ENCODE measurements around the gene PHF20.
"Not testable (repeated sequence)": the region's sequence is repeated elsewhere in the genome, so short reads cannot be mapped to it uniquely, and the experiment has no call there.

Gene PHF20

DNA sequence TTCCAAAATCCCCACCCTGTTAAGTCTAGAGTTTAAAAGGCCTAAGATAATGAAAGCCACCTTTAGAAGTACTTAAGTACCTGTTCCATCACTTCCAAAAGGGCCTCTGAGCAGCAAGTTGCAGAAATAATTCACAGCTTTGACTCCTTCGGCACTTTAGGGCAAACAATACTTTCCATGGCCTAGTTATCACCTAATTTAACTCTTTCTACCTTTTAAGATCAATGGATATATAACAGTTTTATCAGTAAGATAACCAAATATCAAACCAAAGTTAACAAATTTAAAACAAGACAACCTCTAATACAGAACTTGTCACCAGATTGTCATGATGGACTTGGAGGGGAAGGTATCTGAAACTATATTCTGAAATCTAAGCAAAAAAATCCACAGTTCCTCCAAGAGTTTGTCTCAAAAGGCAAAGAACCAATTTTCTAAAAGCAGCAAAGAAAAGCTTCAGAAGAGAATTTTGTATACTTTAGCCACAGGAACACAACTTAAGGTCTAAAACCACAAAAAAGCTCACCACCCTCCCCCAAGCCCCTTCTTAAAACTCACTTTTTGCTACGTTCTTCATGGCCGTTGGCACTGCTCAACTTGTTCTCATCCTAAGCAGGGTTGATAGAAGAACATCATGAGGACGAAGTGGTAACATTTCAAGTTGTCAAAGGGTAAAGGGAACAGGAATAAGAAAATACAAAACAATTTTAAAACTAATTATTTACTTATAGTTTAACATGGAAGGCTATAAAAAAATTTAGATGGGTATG is 33.2 kb upstream of the PHF20 start:
- H3K4me3 ChIP-seq: no peak overlapping the region

DNA sequence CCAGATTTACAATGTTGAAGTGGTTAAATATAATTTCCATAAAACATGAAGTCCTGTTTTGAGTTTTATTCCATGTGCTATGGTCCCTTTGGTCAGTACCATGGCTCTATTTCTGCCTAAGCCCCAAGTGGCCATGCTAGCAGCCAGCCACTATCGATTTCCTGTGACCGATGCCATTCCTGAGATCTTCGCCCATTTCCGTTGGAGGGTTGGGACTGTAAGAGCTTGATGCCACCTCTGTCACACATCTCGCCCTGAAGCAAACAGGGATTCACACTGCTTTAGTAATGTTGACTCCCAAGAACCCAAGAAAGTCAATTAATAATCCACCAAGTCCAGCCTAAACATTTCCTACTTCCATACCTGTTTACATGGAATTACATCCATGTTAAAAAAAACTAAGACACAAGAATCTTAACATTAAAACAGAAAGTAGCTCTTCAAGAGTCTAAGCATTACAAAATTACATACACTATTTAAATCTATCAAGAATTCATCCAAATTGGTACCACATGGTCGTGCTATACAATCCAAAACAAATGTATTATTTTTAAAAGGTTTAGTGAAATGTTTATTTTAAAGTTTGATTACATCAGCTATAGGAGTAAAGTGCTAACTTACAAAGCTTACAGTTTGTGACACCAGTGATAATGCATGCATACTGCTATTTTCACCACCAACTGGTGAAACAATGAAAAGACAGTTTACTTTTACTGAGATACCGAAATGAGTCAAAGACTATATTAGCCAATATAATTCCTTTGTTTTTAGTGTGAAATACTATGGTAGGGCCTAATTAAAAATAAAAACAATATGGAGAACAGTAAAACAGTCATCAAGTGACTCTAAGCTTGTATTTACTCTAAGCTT is 32.3 kb upstream of the PHF20 start:
- peak overlapping the region in 3 of 21 experiments; percentile 30 to 100 (median 100) for H3K27ac ChIP-seq
- H3K4me3 ChIP-seq: peak overlapping the region in 5 of 7 experiments; percentile 75 to 97 (median 85)

More for the DNA sequence above, 33.2 kb upstream of the PHF20 start:
- no peak overlapping the region for H3K27ac ChIP-seq

DNA sequence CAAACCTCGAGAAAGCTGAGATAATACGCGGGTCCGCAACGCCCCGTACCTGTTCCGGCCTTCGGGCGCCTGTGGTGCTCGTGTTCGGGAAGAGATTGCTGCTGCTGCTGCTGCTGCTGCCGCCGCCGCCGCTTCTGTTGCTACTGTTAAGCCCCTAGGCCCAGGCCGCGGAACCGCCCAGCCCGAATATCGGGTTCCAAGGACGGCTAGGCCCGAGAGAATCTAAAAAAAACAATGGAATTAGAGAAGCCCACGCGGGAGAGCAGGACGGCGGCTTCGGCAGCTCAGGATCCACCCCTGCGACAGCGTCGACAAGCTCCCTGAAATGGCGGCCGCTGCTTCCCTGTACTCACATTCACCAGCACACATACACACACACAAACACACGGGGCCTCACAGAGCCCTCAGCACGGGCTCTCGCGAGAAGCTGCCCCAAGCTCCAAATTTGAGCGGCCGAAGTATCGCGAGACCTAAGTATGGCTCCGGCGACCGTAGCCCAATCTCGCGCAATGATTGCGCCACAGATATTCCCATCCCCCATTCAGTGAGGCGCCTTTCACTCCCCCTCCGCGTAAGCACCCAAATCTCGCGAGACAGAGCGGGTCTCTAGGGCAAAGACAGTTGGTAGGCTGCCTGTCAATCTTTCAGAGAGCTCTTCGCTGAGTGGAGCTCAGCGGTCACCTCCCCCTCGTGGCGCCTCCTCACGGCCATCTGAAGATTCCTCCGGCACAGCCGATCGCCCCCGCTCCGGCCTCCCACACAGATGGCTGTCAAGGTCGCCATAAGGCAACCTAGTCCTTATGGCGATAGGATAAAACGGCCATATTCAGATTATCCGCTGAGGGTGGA is 29.7 kb upstream of the PHF20 start, which contains the start of gene RBM39:
Gene RBM39 (minus strand): TSS at position 369 of the 849 bp plus-strand sequence. CDS start 1,386 bp downstream, outside the sequence.
- Histone ChIP-seq H3K27ac (peak within 1 kb of the TSS; percentile 99 to 100 (median 100)), H3K4me3 (peak within 1 kb of the TSS; percentile 75 to 97 (median 87))

- Histone ChIP-seq H3K4me3 (peak overlapping the region; percentile 33 to 97 (median 85)), H3K27ac (peak overlapping the region; percentile 82 to 100 (median 98))
Observed at GRCh38 chr20:35742741-35743523, 28.9 kb upstream of the PHF20 start.

DNA sequence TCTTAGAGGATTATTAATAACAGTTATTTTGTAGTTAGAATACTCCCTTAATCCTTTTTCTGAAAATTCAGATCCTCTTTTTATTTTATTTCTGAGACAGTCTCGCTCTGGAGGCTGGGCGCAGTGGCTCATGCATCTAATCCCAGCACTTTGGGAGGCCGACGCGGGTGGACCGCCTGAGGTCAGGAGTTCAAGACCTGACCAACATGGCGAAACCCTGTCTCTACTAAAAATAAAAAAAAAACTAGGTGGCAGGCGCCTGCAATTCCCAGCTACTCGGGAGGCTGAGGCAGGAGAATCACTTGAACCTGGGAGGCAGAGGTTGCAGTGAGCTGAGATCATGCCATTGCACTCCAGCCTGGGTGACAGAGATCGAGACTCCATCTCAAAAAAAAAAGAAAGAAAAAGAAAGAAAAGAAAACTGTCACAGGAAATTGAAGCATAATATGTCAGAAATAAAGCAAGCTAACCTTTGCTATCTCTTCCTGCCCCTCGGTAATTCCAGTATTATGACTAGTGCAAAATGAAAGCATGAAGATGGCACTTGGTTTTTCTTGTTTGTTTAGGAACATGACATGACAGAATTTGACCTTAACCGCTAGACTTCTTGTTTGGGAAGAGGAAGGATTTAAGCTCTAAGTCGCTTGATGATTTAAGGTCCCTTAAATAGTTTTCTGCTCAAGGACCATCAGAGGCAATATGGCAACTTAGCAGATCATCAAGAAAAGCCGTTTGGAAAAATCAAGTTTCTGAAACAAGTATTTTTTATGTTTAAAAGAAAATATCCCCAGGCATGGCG is 27.9 kb upstream of the PHF20 start:
- H3K27ac ChIP-seq: peak overlapping the region in 20 of 21 experiments; percentile 83 to 100 (median 98)
- peak overlapping the region in 4 of 7 experiments; percentile 2 to 85 (median 68) for H3K4me3 ChIP-seq

DNA sequence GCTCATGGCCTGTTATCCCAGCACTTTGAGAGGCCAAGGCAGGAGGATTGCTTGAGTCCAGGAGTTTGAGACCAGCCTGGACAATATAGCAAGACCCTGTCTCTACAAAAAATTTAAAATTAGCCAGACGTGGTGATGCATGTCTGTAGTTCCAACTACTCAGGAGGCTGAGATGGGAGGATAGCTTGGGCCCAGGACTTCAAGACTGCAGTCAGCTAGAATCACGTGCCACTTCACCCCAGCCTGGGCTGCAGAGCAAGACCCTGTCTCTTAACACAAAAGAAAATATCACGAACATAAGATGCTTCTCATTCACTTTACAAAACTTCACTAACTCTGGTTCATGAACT is 27.3 kb upstream of the PHF20 start:
- H3K4me3 ChIP-seq: not testable (repeated sequence)
- H3K27ac ChIP-seq: peak overlapping the region in 19 of 21 experiments; percentile 9 to 100 (median 98)

DNA sequence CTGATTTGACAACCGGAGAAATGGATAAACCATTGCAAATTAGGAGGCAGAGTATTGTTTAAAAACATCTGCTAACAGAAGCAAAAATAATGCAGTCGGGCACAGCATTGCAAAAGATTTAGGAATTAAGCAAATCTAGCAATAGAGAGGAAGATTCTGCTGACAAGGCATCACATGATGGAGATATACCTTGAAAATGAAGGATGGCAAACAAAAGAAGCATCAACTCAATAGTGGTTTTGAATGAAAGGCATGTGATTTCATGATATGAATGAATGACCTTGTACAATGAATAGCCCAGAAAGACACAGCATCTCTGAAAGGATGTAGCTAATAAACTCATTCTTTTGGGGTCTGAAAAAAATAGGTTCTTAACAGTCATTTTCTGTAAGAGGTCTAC is 21.2 kb upstream of the PHF20 start:
- Histone ChIP-seq H3K4me3 (no peak overlapping the region), H3K27ac (no peak overlapping the region)

- Histone ChIP-seq H3K27ac (peak overlapping the region in 2 of 21 experiments; percentile 23 to 29), H3K4me3 (no peak overlapping the region)
Observed at GRCh38 chr20:35756404-35756803, 15.4 kb upstream of the PHF20 start.

- Histone ChIP-seq H3K27ac (peak overlapping the region in 4 of 21 experiments; percentile 2 to 42 (median 26)), H3K4me3 (no peak overlapping the region)
Observed at GRCh38 chr20:35757098-35757705, 14.6 kb upstream of the PHF20 start.

GRCh38 chr20:35761548-35761947 is 10.3 kb upstream of the PHF20 start:
- H3K27ac ChIP-seq, H3K4me3 ChIP-seq: not testable (repeated sequence)

GRCh38 chr20:35762461-35762860 is 9.4 kb upstream of the PHF20 start:
- Histone ChIP-seq H3K4me3 (no peak overlapping the region), H3K27ac (no peak overlapping the region)

GRCh38 chr20:35764936-35765335 is 6.9 kb upstream of the PHF20 start:
- peak overlapping the region in 2 of 21 experiments; percentile 55 to 70 for H3K27ac ChIP-seq

DNA sequence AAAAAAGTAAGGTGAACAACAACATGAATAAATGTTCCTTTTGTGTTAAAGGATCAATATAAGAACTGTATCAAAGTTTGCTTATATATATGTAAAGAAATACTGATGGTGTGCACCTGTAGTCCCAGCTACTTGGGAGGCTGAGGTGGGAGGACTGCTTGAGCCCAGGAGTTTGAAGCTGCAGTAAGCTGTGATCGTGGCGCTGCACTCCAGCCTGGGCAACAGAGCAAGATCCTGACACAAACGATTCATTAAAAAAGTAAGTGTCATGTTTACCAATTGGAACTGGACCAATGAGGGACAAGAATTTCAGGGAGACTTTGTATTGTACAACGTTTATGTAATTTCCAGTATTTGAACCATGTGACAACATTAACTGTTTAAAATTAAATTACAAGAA is 5.0 kb upstream of the PHF20 start:
- Histone ChIP-seq H3K4me3 (no peak overlapping the region), H3K27ac (peak overlapping the region in 10 of 21 experiments; percentile 24 to 99 (median 90))

More at GRCh38 chr20:35764936-35765335, 6.9 kb upstream of the PHF20 start:
- not testable (repeated sequence) for H3K4me3 ChIP-seq

DNA sequence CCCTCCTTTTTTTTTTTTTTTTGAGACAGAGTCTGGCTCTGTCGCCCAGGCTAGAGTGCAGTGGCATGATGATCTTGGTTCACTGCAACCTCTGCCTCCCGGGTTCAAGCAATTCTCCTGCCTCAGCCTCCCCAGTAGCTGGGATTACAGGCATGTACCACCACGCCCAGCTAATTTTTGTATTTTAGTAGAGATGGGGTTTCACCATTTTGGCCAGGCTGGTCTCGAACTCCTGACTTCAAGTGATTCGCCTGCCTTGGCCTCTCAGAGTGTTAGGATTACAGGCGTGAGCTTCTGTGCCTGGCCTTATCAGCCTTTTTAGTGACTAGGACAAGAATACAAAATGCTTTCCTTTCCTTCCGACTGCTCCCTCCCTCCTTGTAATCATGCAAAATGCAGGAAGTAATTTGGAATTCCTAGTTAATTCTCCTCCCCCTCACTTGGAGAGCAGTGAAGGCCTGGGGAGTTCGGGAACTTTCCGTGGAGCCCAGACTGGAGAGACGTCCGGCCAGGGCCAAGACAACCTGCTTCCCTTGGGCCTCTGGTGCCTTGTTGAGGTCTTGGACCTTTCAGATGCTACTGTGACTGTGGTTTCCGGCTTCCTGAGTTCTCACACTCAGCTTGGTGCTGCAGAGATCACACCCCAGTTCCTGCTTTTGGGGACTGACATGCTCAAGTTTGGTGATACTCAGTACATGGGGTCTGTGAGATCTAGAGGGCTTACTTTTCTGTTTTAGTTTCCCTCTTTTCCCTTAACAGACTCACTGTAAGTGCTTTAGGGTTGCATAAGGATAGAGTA is 3.9 kb upstream of the PHF20 start:
- peak overlapping the region; percentile 16 to 99 (median 88) for H3K27ac ChIP-seq
- H3K4me3 ChIP-seq: peak overlapping the region in 1 of 7 experiments; percentile 2

GRCh38 chr20:35768731-35769664 is 2.8 kb upstream of the PHF20 start:
- peak overlapping the region; percentile 63 to 99 (median 88) for H3K27ac ChIP-seq

DNA sequence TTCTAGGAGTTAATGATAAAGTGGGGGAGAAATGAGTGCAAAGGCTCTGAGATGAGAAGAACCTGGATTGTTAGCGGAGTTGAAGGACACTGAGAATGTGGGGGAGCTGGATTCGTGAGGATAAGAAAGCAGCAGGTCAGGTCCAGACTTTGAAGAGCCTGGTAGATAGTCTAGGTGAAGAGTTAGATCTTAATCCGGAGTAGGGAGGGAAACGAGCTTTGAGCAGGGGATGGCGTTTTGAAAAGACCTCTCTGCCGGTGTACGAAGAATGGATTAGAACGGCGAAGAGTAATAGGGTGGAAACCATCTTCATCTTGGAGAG is 487 bp upstream of the PHF20 start:
- H3K27ac ChIP-seq: peak overlapping the region in 19 of 21 experiments; percentile 14 to 99 (median 88)
- H3K4me3 ChIP-seq: peak overlapping the region in 4 of 7 experiments; percentile 46 to 71 (median 64)

More at GRCh38 chr20:35768731-35769664, 2.8 kb upstream of the PHF20 start:
- no peak overlapping the region for H3K4me3 ChIP-seq
